ENCODE results near the gene USP28.
A peak's percentile ranks its signal among the peaks of the same experiment; 100 is the strongest.
"Not testable (repeated sequence)": the region's sequence is repeated elsewhere in the genome, so short reads cannot be mapped to it uniquely, and the experiment has no call there.

Gene USP28, protein sequence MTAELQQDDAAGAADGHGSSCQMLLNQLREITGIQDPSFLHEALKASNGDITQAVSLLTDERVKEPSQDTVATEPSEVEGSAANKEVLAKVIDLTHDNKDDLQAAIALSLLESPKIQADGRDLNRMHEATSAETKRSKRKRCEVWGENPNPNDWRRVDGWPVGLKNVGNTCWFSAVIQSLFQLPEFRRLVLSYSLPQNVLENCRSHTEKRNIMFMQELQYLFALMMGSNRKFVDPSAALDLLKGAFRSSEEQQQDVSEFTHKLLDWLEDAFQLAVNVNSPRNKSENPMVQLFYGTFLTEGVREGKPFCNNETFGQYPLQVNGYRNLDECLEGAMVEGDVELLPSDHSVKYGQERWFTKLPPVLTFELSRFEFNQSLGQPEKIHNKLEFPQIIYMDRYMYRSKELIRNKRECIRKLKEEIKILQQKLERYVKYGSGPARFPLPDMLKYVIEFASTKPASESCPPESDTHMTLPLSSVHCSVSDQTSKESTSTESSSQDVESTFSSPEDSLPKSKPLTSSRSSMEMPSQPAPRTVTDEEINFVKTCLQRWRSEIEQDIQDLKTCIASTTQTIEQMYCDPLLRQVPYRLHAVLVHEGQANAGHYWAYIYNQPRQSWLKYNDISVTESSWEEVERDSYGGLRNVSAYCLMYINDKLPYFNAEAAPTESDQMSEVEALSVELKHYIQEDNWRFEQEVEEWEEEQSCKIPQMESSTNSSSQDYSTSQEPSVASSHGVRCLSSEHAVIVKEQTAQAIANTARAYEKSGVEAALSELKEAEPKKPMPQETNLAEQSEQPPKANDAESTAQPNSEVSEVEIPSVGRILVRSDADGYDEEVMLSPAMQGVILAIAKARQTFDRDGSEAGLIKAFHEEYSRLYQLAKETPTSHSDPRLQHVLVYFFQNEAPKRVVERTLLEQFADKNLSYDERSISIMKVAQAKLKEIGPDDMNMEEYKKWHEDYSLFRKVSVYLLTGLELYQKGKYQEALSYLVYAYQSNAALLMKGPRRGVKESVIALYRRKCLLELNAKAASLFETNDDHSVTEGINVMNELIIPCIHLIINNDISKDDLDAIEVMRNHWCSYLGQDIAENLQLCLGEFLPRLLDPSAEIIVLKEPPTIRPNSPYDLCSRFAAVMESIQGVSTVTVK

GRCh38 chr11:113875234-113876073 lies at the start of gene USP28:
Gene USP28, minus strand, starts transcription at chr11:113875572. Its CDS starts 71 bp downstream, at chr11:113875501.
- peak; percentile 91 for DNase-seq

- no peak for DNase-seq
These were observed 48.2 kb upstream of the USP28 start for GRCh38 chr11:113923572-113923971.

- DNase-seq = not testable (repeated sequence)
These were observed 36.1 kb upstream of the USP28 start for GRCh38 chr11:113911491-113911890.

GRCh38 chr11:113908098-113908497 lies 32.7 kb upstream of the USP28 start:
- no peak for DNase-seq

GRCh38 chr11:113907681-113908080 lies 32.3 kb upstream of the USP28 start:
- DNase-seq = no peak

DNA sequence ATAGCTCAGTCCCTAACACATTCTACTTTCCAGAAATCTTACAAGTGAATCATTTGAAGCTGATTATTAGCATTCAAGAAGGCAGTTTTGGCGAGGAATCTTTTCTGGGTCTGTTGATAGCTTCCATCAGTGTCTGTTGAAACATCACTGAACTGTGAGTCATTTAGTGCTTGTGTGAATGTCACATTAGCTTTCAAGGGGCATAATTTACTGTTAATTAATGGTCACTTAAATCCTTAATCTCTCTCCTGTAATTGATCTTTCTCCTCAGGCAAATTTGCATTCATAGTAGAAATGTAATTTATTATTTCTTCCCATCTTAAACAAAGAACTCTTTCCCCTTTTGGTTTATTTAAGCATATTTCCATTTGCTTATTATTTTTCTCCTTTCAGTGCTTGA lies 31.8 kb upstream of the USP28 start:
- no peak for DNase-seq

- no peak for DNase-seq
These were observed 31.1 kb upstream of the USP28 start for GRCh38 chr11:113906516-113906915.

GRCh38 chr11:113906038-113906437 lies 30.7 kb upstream of the USP28 start:
- DNase-seq = no peak

- DNase-seq = no peak
These were observed 29.2 kb upstream of the USP28 start, which contains the start of gene HTR3B for GRCh38 chr11:113904379-113905101. Gene HTR3B, plus strand, starts transcription at chr11:113904796. Its CDS starts 138 bp downstream, at chr11:113904934.

- no peak for DNase-seq
These were observed 25.8 kb upstream of the USP28 start for GRCh38 chr11:113901141-113901540.

- no peak for DNase-seq
These were observed 20.9 kb upstream of the USP28 start for GRCh38 chr11:113896156-113896879.

DNA sequence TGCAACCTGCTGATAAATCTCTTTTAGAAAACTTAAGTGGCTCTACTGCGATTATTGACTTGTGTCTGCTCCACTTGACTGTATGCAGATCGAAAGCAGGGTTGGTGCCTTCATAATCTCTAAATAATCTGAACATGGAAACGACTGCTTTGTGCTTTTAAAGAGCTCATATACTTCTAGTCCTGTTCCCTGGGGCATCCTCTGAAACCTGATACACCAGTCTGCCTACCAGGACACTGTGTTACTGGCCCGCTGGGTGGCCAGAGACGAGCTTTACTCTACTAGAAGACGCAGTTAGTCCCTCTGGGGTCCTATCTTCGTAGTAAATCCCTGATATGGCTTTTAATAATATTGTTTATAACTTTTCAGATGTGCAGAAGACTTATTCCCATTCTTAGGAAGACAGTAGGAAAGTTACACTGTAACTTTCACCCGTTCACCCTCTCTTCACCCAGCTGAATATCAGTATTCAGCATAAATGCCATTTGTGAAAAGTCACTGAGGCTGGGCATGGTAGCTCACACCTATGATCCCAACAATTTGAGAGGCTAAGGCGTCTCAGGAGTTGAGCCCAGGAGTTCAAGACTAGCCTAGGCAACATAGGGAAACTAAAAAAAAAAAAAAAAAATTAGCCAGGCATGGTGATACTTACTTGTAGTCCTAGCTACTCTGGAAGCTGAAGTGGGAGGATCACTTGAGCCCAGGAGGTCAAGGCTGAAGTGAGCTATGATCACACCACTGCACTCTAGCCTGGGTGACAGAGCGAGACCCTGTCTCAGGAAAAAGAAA lies 20.2 kb upstream of the USP28 start:
- no peak for DNase-seq

DNA sequence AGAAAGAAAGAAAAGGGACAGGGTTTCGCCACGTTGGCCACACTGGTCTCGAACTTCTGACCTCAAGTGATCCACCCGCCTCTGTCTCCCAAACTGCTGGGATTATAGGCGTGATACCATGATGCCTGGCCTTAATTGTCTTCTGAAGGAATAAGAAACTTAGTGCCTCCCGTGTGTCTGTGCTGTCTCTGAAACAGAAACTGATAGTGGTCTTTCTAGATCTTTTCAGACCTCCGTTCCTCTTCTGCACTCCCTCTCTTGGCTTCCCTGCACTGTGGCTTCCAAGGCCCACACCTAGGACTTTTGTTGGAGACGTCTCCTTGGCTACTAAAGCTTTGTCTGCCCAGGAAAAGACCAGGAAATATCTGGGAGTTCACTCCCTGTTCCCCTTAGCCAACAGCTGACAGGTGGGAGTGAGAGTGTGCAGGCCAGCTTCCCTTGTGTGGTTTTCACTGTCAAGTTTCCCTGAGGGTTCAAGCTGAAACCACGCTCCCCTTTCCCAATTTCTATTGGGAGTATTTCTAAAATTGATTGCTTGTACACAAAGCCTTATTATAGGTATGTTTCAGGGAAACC lies 19.1 kb upstream of the USP28 start:
- no peak for DNase-seq

- DNase-seq = no peak
These were observed 13.5 kb upstream of the USP28 start for GRCh38 chr11:113888848-113889247.

DNA sequence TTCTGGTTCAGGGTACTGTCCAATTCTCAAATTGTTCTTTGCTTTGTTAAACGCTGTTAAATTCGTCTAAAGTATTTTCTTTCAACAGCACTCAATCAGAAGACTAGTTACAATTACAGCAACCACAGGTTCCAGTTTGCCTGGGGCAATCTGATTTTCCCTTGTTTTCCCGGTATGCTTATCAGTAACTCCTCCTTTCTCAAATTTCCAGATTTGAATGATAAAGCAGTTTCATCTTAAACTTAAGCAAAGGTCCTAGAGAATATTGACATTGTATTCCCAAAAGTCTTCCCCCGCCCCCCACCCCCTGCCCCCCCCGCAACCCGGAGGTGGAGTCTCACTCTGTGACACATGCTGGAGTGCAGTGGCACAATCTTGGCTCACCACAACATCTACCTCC lies 10.5 kb upstream of the USP28 start:
- DNase-seq = no peak

- DNase-seq = no peak
These were observed 9.0 kb upstream of the USP28 start for GRCh38 chr11:113884361-113884836.

- no peak for DNase-seq
These were observed 6.5 kb upstream of the USP28 start for GRCh38 chr11:113881856-113882255.

DNA sequence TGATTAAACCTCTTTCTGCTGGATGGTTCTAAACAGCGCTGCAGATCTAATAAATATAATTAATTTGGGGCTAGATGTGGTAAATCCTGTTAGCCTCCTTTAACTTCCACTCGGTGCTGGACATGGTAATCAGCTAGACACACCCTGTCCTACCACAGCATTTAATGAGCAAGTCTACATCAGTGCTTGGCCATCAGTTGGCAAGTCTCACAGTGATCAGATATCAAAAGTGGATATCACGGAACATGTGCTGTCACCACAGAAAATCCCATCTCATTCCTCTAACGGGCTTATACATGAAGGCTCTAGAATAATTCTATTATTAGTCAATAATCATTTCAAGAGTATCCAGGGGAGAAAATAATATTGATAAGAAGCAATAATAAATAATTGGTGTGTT lies 5.6 kb upstream of the USP28 start:
- no peak for DNase-seq

GRCh38 chr11:113879446-113879845 lies 4.1 kb upstream of the USP28 start:
- DNase-seq = not testable (repeated sequence)

DNA sequence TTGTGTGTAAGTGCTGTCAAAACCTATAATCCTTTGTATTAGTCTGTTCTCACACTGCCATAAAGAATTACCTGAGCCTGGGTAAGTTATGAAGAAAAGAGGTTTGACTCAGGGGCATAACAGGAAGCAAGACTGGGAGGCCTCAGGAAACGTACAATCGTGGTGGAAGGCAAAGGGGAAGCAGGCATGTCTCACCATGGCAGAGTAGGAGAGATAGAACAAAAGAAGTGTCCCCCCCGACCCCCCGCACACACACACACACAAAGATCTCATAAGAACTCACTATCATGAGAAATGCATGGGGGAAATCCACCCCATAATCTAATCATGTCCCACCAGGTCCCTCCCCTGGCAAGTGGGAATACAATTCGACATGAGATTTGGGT lies 2.3 kb upstream of the USP28 start:
- no peak for DNase-seq

Measured in amniotic stem cell (primary cell).